Neutrophil (primary cell): ENCODE data around the gene PDE4D.

Experiments
- H3K27ac ChIP-seq: fragments of 200-600 bp; sonication (generic); 2 replicates; pipeline ENCODE4 v1.5.1; 2016; ENCODE audit warnings: mild to moderate bottlenecking, moderate library complexity
- H3K27me3 ChIP-seq: fragments of 200-600 bp; sonication (generic); 2 replicates; pipeline ENCODE4 v1.6.0; 2016; ENCODE audit warnings: mild to moderate bottlenecking
- H3K36me3 ChIP-seq: fragments of 200-600 bp; sonication (generic); 2 replicates; pipeline ENCODE4 v1.5.1; 2017
- H3K4me1 ChIP-seq, 2 experiments: fragments of 200-600 bp in 1 of 2; sonication (generic) in 1 of 2; 1 replicate in 1 of 2; 2 replicates in 1 of 2; pipeline versions ENCODE4 v1.5.1 to v1.6.1; 2013 to 2016; ENCODE audit warnings: low read depth in 1 of 2, low read length in 1 of 2, mild to moderate bottlenecking in 1 of 2, moderate library complexity in 1 of 2; ENCODE audit not compliant: control insufficient read depth in 1 of 2, insufficient read depth in 1 of 2
- H3K4me3 ChIP-seq, 2 experiments: fragments of 200-600 bp in 1 of 2; sonication (generic) in 1 of 2; 1 replicate in 1 of 2; 2 replicates in 1 of 2; pipeline ENCODE4 v1.5.1; 2013 to 2016; ENCODE audit warnings: low read depth in 1 of 2, low read length in 1 of 2, mild to moderate bottlenecking in 1 of 2, moderate library complexity in 1 of 2
- H3K9me3 ChIP-seq: fragments of 200-600 bp; sonication (generic); 2 replicates; pipeline ENCODE4 v1.5.1; 2016
- TF ChIP-seq, protein P1 (sequence below): fragments of 200-600 bp; sonication (generic); IDR thresholded peaks from 2 replicates; pipeline ENCODE4 v1.5.1; 2016; ENCODE audit warnings: antibody characterized with exemption

Gene PDE4D

DNA sequence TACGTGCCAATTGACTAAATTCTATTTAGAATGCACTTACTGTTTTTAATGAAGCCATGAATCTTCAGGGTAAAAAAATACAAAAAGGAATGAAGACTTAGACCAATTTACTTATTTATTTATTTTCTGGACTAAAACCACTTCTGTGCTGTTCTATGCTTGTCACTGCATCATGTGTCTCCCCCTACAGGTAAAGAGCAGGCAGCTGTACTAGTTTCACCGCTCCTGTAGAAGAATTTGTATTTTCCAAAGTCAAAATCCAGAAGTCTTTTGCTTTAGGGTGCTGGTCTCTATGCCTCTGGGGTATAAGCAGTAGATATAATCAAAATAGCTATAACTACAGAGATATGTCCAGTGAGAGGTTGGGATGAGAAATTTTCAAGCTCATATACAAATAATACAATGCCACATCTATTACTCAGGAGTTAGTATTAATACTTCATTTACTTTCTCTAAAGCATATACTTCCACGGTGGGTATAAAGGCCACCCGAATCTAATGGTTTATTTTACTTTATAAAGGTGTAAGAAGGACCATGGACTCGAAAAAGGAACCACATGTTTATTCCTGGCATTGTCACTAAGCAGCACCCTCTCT is 719.2 kb downstream of the PDE4D start:
- Histone ChIP-seq H3K4me1 (peaks cover 12% of the 10 kb centered on the region in 2 experiments), H3K27me3 (no peaks in the 10 kb centered on the region), H3K27ac (no peak overlapping the region), H3K9me3 (no peaks in the 10 kb centered on the region), H3K4me3 (no peak overlapping the region), H3K36me3 (peaks cover 10% of the 10 kb centered on the region)
- TF ChIP-seq, protein P1, sequence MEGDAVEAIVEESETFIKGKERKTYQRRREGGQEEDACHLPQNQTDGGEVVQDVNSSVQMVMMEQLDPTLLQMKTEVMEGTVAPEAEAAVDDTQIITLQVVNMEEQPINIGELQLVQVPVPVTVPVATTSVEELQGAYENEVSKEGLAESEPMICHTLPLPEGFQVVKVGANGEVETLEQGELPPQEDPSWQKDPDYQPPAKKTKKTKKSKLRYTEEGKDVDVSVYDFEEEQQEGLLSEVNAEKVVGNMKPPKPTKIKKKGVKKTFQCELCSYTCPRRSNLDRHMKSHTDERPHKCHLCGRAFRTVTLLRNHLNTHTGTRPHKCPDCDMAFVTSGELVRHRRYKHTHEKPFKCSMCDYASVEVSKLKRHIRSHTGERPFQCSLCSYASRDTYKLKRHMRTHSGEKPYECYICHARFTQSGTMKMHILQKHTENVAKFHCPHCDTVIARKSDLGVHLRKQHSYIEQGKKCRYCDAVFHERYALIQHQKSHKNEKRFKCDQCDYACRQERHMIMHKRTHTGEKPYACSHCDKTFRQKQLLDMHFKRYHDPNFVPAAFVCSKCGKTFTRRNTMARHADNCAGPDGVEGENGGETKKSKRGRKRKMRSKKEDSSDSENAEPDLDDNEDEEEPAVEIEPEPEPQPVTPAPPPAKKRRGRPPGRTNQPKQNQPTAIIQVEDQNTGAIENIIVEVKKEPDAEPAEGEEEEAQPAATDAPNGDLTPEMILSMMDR: no peak

DNA sequence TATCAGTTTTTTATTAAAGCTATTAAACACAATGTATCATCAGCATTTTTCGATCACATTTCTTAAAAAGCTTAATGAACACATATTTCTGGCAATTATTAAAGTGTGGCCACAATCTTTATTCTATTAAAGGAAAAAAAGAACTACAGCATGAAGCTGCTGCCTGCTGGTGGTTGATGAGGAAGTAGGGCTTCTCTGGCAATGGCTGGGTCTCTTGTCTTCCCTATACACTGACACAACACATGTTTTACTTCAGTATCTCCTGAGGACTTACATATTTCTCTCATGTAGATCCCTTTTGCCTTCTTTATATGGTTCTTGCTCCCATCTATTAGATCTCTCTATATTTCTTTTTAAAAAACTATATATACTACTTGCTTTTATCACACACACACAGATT is 719.9 kb downstream of the PDE4D start:
- Histone ChIP-seq H3K36me3 (peaks cover 4% of the 10 kb centered on the region), H3K9me3 (no peaks in the 10 kb centered on the region), H3K4me1 (peaks cover 11% of the 10 kb centered on the region in 2 experiments), H3K27ac (no peak overlapping the region), H3K4me3 (no peak overlapping the region), H3K27me3 (no peaks in the 10 kb centered on the region)
- TF ChIP-seq, protein P1: no peak

DNA sequence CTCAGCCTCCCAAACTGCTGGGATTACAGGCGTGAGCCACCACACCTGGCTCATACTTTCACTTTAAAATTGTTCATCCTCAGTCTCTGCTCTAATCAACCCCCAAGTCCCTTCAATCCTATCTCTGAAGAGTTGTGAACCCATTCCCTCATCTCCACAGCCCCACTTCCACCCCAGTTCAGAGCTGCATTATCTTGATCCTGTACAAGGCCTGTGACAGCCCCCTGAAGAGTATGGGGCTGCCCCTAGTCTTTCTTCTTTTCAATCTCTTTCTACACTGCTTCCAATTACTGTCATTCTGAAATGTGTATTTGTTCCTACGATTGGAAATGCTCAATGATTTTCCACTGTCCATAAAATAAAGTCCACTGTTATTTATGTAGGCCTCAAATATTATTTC is 722.4 kb downstream of the PDE4D start:
- H3K9me3 ChIP-seq: no peaks in the 10 kb centered on the region
- no peaks in the 10 kb centered on the region for H3K4me1 ChIP-seq
- no peak overlapping the region for H3K27ac ChIP-seq
- no peaks in the 10 kb centered on the region for H3K36me3 ChIP-seq
- H3K4me3 ChIP-seq: no peak overlapping the region
- H3K27me3 ChIP-seq: no peaks in the 10 kb centered on the region
- TF ChIP-seq, protein P1: no peak

DNA sequence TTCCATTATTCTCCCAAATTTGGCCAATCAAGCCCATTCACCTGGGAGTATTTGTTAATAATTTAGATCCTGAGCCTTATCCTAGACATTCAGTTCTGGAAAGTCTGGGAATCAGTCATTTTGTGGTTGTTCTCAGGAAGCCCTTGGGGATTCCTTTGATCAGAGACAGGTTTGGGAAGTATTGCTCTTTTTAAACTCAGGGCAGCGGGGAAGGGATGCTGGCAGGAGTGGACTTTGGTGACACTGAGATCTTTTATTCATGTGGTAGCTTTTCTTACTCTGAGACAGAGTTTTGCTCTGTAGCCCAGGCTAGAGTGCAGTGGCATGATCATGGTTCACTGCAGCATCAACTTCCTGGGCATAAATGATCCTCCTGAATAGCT is 723.8 kb downstream of the PDE4D start:
- no peak overlapping the region for H3K4me3 ChIP-seq
- H3K27ac ChIP-seq: no peak overlapping the region
- H3K27me3 ChIP-seq: no peaks in the 10 kb centered on the region
- H3K9me3 ChIP-seq: no peaks in the 10 kb centered on the region
- peaks cover under 1% of the 10 kb centered on the region for H3K36me3 ChIP-seq
- TF ChIP-seq, protein P1: no peak
- no peaks in the 10 kb centered on the region for H3K4me1 ChIP-seq

DNA sequence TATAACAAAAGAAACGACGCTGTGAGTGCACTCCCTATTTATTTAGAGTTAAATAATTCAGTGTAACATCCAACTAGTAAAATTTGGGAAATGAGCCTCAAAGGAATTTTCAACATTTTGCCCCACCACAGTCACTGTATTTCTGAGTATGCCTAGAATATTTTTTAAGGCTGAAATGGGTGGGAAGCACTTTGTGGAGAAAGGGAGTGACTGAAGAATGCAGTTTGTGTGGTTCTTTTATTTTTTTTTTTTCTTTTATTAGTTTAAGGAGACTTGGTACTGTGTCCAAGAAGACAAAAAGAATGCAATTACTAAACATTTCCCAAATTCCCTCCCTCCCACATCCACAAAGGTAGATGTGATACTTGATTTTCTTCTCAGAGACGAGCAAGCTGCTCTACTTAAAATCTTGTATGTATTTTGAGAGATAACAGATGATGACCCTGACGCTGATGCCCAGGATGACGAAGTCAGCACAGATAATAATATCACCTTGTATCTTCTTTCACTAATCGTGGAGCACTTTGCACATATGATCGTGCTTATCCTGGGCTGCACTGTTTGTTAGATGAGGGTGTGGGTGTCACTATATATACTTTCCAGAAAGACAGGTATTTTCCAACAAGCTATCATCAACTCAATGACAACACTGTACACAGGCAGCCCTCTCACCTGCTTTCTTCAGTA is 724.3 kb downstream of the PDE4D start:
- H3K27me3 ChIP-seq: no peaks in the 10 kb centered on the region
- no peaks in the 10 kb centered on the region for H3K4me1 ChIP-seq
- TF ChIP-seq, protein P1: no peak

More for the DNA sequence above, 724.3 kb downstream of the PDE4D start:
- Histone ChIP-seq H3K9me3 (no peaks in the 10 kb centered on the region), H3K36me3 (peaks cover 3% of the 10 kb centered on the region), H3K4me3 (no peak overlapping the region), H3K27ac (no peak overlapping the region)
